Esophagus (tissue), 2 donors: ENCODE measurements around the gene ACTR1A. TPM values are rescaled to one million over a fixed set of nuclear protein-coding genes. Genes with fewer than 3 reads are reported as not detected.
A peak's percentile ranks its signal among the peaks of the same experiment; 100 is the strongest.
"Not testable (repeated sequence)": the region's sequence is repeated elsewhere in the genome, so short reads cannot be mapped to it uniquely, and the experiment has no call there.

Experiments
- H3K27ac ChIP-seq, 2 donors: one replicate each; pipeline ENCODE4 v1.5.1; 2013; ENCODE audit warnings: low read depth in 2 of 2, mild to moderate bottlenecking in 2 of 2, inconsistent platforms in 1 of 2, low read length in 1 of 2, moderate library complexity in 1 of 2
- H3K27me3 ChIP-seq, 2 donors: one replicate each; pipeline ENCODE4 v1.6.1; 2013; ENCODE audit warnings: low read length in 2 of 2, control low read depth in 1 of 2, mild to moderate bottlenecking in 1 of 2; ENCODE audit not compliant: insufficient read depth in 2 of 2, control insufficient read depth in 1 of 2
- H3K36me3 ChIP-seq, 2 donors: one replicate each; pipeline ENCODE4 v1.6.1; 2013; ENCODE audit warnings: low read length in 1 of 2; ENCODE audit not compliant: control insufficient read depth in 2 of 2, insufficient read depth in 2 of 2
- H3K4me1 ChIP-seq, 2 donors: one replicate each; pipeline ENCODE4 v1.6.1; 2013; ENCODE audit warnings: low read length in 1 of 2; ENCODE audit not compliant: control insufficient read depth in 2 of 2, insufficient read depth in 2 of 2
- H3K4me3 ChIP-seq, 2 donors: one replicate each; pipeline ENCODE4 v1.5.1; 2013; ENCODE audit warnings: low read length in 2 of 2, mild to moderate bottlenecking in 2 of 2, low read depth in 1 of 2, moderate library complexity in 1 of 2
- H3K9me3 ChIP-seq, 2 donors: one replicate each; pipeline ENCODE4 v1.6.1; 2013; ENCODE audit warnings: mild to moderate bottlenecking in 2 of 2, low read depth in 1 of 2, low read length in 1 of 2, moderate library complexity in 1 of 2; ENCODE audit not compliant: control insufficient read depth in 2 of 2, insufficient read depth in 1 of 2
- WGBS, 2 donors: extraction: QIAGEN DNeasy Blood & Tissue Kit; methylation state at CpG; one replicate each; pipeline ENCODE4 v1.1.7; 2013; 5-methylcytosine and 5-hydroxymethylcytosine counted together
- polyA plus RNA-seq, 2 donors: library from polyadenylated mRNA; stranded (reverse); fragments of 200-250 nt; gene quantifications; one replicate each; pipeline ENCODE4 v1.2.3, GENCODE V29; 2013
- donor health status: healthy with polysubstance abuse.
- donor health status: Bipolar disorder and iron deficiency.

The ACTR1A gene
- polyA plus RNA-seq, 2 donors = 56.1 to 60.3 TPM

DNA sequence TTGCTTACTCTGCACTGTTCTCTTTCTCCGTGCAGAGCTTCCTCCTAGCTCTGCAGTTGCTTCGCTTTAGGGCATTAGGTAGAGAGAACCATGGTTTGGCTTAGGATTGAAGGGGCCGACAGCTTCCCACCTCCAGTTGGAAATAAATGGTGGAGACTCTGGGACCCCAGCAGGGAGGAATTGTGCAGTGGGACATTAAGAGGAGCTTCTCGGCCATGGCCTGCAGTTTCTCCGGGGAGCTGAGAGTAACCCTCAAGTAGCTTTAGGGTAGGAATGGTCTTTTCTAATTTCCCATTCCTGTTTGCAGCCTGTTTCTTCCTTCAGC, 2.4 kb upstream of the ACTR1A start:
- Histone ChIP-seq H3K4me3 (peak overlapping the region; percentile 81 to 89), H3K27ac (peak overlapping the region; percentile 34 to 85)
- WGBS, 2 donors = 12 to 13% methylated on average over 5 of the region's 5 CpGs

DNA sequence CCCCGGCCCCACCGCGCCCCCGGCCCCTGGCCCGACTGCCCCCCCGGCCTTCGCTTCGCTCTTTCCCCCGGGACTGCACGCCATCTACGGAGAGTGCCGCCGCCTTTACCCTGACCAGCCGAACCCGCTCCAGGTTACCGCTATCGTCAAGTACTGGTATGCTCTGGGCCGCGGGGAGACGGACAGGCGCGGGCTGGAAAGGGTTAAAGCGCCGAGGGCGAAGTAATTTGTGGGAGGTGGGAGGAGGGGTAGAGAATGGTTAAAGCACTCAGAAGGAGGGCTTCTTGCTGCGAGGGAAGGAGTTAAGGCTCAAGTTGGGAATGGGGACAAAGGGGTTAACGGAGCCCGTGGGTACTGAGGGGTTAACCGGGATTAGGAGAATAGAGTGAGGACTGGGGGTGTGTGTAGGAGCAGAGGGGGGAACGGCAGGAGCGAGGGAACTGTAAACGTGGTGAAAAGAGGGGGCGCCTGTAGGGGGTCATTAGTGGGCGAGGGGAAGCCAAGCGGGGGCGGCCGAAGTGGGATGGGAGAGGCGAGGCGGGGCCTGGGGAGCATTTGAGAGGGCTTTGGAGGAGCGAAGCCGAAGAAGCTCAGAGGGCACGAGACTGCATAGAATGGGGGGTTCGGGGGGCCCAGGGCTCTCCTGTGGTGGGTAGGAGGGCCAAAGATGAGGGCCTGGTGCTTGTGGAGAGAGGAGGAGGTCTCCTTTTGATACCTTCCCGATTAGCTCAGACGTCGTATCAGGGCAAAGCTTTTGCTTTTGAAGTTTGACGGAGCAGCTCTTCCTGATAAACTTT, 1.9 kb upstream of the ACTR1A start:
- H3K4me1 ChIP-seq = peaks cover 2 to 8% of the 10 kb centered on the region in 2 donors

More for the DNA sequence above, 2.4 kb upstream of the ACTR1A start:
- H3K27me3 ChIP-seq = no peaks in the 10 kb centered on the region
- H3K4me1 ChIP-seq = peaks cover 2 to 8% of the 10 kb centered on the region in 2 donors
- H3K9me3 ChIP-seq = no peaks in the 10 kb centered on the region
- H3K36me3 ChIP-seq = no peaks in the 10 kb centered on the region

DNA sequence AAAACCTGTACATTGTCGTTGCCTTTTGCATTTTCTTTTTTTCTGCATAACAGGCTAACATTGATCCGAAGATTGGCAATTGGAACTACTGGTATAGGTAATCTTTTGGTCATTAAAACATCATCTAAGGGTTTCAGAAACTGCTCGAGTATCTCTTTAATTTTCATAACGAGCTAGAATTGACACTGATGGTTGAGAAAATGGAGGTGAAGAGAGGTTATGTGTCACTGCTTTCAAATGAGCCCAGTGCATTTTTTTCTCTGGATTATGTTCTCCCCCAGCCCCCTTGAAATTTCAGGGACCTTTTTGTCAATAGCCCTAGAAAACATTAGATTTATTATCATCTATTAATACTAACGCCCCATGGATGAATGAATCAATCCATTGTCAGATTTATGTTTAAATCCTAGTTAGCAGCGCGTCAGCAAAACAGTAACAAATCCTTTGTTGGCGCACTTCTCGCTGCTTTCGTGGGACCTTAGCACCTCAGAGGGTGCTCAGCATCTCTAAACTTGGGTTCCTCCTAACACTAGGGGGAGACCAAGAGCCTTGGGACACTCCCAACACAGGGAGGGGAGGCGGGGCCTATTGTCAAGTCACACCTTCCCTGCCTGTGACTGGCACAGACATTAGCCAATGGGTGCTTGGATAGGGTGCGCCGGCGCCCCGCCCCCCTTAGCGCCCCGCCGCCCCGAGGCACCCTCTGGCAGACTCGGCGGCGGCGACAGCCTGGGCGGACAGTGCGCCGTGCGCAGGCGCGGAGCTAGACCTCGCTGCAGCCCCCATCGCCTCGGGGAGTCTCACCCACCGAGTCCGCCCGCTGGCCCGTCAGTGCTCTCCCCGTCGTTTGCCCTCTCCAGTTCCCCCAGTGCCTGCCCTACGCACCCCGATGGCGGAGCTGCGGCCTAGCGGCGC, 1.0 kb upstream of the ACTR1A start, which contains the start of gene SUFU:
TSS of gene SUFU (plus strand) at position 709 of the 915 bp plus-strand sequence. CDS start at position 890, 181 bp downstream.
- peak within 1 kb of the TSS; percentile 85 to 96 for H3K27ac ChIP-seq
- H3K4me3 ChIP-seq = peak within 1 kb of the TSS; percentile 81 to 89
- no peaks in the 10 kb centered on the region for H3K27me3 ChIP-seq
- no peaks in the 10 kb centered on the region for H3K9me3 ChIP-seq
- 1% methylated on average over 35 to 44 of the region's 44 CpGs for WGBS, 2 donors
- peaks cover 2 to 4% of the 10 kb centered on the region in 2 donors for H3K4me1 ChIP-seq
- no peaks in the 10 kb centered on the region for H3K36me3 ChIP-seq

More for the DNA sequence above, 1.9 kb upstream of the ACTR1A start:
- no peaks in the 10 kb centered on the region for H3K27me3 ChIP-seq
- WGBS, 2 donors = 0 to 1% methylated on average over 43 to 47 of the region's 47 CpGs
- no peaks in the 10 kb centered on the region for H3K36me3 ChIP-seq
- peak overlapping the region; percentile 76 to 85 for H3K27ac ChIP-seq
- H3K4me3 ChIP-seq = peak overlapping the region; percentile 81 to 89
- H3K9me3 ChIP-seq = no peaks in the 10 kb centered on the region

DNA sequence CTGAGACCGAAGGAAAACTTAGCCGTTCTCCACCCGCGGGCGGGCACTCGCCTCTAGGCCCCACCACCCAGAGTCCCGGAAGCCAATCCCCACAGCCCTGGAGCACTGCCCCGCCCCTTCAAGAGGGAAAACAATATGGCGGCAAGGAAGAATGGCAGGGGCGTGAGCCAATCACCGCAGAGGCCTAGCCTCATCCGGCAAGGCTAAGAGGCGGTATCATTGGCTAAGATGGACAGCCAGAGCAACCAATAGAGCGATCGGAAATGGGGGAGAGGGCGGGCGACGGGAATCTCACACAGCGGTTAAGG, 529 bp downstream of the ACTR1A start:
- H3K9me3 ChIP-seq = no peaks in the 10 kb centered on the region
- WGBS, 2 donors = 0 to 1% methylated on average over 19 of the region's 19 CpGs
- no peaks in the 10 kb centered on the region for H3K36me3 ChIP-seq
- no peaks in the 10 kb centered on the region for H3K27me3 ChIP-seq
- peak overlapping the region; percentile 75 to 87 for H3K4me3 ChIP-seq
- H3K4me1 ChIP-seq = peaks cover 2 to 4% of the 10 kb centered on the region in 2 donors
- peak overlapping the region; percentile 90 to 96 for H3K27ac ChIP-seq

DNA sequence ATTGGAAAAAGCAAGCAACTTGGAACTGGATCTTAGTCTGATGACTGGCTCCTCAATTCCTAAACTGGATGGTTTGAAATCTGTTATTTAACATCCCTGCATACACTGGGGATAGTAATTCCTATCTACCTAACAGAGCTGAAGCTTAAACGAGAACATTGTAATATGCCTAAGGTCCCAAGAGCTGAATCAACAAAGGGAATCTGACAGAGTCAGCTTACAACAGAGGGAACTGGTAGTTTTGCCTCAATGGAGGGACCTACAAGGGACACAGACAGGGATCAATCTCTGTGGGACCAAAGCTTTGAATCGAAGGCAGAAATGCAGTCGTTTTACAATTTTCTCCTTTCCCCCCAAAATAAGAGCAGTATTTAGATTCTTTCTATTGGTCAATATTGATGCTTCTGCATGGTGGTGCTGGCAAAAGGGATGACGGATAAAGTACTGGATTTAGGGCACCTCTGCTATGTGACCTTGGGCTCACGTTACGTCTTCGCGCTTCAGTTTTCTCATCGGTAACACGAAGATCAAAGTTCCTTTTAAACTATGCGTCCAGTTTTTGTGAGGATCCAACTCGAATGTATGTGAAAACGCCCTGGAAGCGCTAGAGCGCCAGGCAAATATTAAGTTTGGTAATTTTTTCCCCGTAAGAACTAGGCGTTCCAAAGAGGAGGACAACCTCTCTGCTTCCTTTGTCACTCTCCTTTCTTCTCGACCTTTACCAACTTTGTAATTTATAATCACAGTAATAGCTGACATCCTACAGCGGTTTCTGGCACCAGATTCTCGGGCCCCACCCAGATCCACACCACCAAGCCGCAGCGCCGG, 1.1 kb downstream of the ACTR1A start:
- H3K4me1 ChIP-seq = peaks cover 2 to 4% of the 10 kb centered on the region in 2 donors
- H3K9me3 ChIP-seq = no peaks in the 10 kb centered on the region
- WGBS, 2 donors = 2% methylated on average over 23 of the region's 23 CpGs
- no peaks in the 10 kb centered on the region for H3K36me3 ChIP-seq
- peak overlapping the region; percentile 74 to 96 for H3K27ac ChIP-seq
- H3K4me3 ChIP-seq = peak overlapping the region; percentile 32 to 87
- no peaks in the 10 kb centered on the region for H3K27me3 ChIP-seq

DNA sequence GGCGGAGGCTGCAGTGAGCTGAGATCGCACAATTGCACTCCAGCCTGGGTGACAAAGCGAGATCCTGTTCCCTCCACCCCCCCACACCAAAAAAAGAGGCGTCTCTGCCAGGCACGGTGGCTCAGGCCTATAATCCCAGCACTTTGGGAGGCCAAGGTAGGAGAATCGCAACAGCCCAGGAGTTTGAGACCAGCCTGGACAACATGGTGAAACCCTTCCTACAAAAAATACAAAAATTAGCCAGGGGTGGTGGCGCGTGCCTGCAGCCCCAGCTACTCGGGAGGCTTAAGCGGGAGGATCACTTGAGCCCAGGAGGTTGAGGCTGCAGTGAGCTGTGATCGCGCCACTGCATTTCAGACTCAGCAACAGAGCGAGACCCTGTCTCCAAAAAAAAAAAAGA, 1.8 kb downstream of the ACTR1A start:
- H3K36me3 ChIP-seq, H3K27ac ChIP-seq, H3K9me3 ChIP-seq, H3K27me3 ChIP-seq, H3K4me3 ChIP-seq, H3K4me1 ChIP-seq: not testable (repeated sequence)
- 91 to 94% methylated on average over 13 of the region's 13 CpGs for WGBS, 2 donors

DNA sequence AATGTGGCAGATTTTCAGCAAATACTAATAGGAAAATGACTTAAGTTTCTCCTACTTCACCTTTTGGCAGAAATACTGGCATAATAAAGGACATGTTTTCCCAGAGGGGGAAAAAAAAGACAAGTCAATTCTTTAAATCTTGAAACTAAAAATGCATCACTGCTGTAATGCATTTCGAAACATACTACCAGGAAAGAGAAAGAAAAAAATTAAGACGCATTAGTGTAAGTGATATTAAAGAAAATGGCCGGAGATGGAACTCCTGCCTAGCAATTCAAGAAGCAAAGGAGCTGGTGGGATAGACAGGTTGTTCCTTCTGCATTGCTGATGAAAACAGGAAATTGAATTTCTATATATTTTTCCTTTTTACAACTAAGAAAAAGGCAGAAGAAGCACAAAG, 3.2 kb downstream of the ACTR1A start:
- Histone ChIP-seq H3K36me3 (no peaks in the 10 kb centered on the region), H3K27ac (no peak overlapping the region), H3K27me3 (no peaks in the 10 kb centered on the region), H3K4me1 (peaks cover 0 to 2% of the 10 kb centered on the region in 2 donors), H3K4me3 (no peak overlapping the region), H3K9me3 (no peaks in the 10 kb centered on the region)
- 86 to 87% methylated on average over 3 of the region's 3 CpGs for WGBS, 2 donors

DNA sequence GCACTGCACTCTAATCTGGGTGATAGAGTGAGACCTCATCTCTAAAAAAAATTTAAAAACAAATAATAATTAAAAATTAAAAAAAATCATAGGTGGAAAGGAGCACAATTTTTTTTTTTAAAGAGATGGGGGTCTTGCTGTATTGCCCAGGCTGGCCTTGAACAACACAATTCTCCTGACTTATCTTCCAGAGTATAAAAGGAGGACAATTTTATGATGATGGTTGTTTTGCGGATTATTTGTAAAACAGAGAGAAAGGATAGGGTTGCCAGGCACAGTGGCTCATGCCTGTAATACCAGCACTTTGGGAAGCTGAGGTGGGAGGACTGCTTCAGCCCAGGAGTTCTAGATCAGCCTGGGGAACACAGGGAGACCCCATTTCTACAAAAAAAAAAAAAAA, 5.0 kb downstream of the ACTR1A start:
- Histone ChIP-seq H3K4me3 (no peak overlapping the region), H3K27ac (no peak overlapping the region), H3K27me3 (no peaks in the 10 kb centered on the region), H3K4me1 (peaks cover 6 to 13% of the 10 kb centered on the region in 2 donors), H3K9me3 (no peaks in the 10 kb centered on the region), H3K36me3 (no peaks in the 10 kb centered on the region)
- WGBS, 2 donors = 93 to 100% methylated on average over 1 of the region's 1 CpG

DNA sequence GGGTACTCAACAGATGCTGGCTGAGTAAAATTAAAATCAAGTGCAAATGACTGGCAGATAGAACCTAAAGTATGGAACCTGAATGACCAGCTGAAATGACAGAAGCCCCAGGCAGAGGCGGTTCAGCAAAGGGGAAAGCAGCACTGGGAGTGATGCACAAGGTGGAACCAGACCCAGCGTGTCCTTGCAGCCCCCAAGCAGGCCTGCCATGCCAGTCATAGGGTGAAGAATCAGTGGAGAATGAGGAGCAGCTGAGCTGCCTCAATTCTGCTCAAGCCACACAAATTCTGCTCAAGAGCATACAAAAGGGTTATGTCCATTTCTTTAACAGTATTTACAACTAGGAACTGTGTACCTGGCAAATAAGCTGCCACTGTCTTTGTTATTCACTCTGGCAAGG, 8.7 kb downstream of the ACTR1A start:
- no peaks in the 10 kb centered on the region for H3K9me3 ChIP-seq
- H3K27me3 ChIP-seq = no peaks in the 10 kb centered on the region
- 49 to 63% methylated on average over 2 of the region's 2 CpGs for WGBS, 2 donors
- H3K4me1 ChIP-seq = peaks cover 6 to 17% of the 10 kb centered on the region in 2 donors
- no peak overlapping the region for H3K4me3 ChIP-seq
- no peaks in the 10 kb centered on the region for H3K36me3 ChIP-seq
- peak overlapping the region; percentile 45 to 64 for H3K27ac ChIP-seq
